Measurements from ENCODE around the gene LLGL1.
A peak's percentile ranks its signal among the peaks of the same experiment; 100 is the strongest.

LLGL1 gene

GRCh38 chr17:18246880-18247612 lies 21.6 kb downstream of the LLGL1 start:
- H3K4me1 ChIP-seq (ENCODE audit: control insufficient read depth, low read depth, low read length): peaks cover 6% of the 10 kb centered on the region
- H3K36me3 ChIP-seq (ENCODE audit: control insufficient read depth, low read depth, low read length): peaks cover 50% of the 10 kb centered on the region
- peak overlapping the region; percentile 70 for H3K9ac ChIP-seq (ENCODE audit: low read length)
- H3K4me3 ChIP-seq (ENCODE audit: low read length): peak overlapping the region; percentile 66
- no peaks in the 10 kb centered on the region for H3K9me3 ChIP-seq (ENCODE audit: control insufficient read depth, low read depth, low read length)
- no peaks in the 10 kb centered on the region for H3K27me3 ChIP-seq (ENCODE audit: control insufficient read depth, insufficient read depth, low read length)
- H3K27ac ChIP-seq (ENCODE audit: low read length): peak overlapping the region; percentile 70

- no peaks in the 10 kb centered on the region for H3K9me3 ChIP-seq (ENCODE audit: control insufficient read depth, low read depth, low read length)
- peaks cover 55% of the 10 kb centered on the region for H3K36me3 ChIP-seq (ENCODE audit: control insufficient read depth, low read depth, low read length)
- H3K9ac ChIP-seq (ENCODE audit: low read length): no peak overlapping the region
- H3K4me1 ChIP-seq (ENCODE audit: control insufficient read depth, low read depth, low read length): peaks cover 6% of the 10 kb centered on the region
- no peak overlapping the region for H3K27ac ChIP-seq (ENCODE audit: low read length)
- no peaks in the 10 kb centered on the region for H3K27me3 ChIP-seq (ENCODE audit: control insufficient read depth, insufficient read depth, low read length)
- peak overlapping the region; percentile 66 for H3K4me3 ChIP-seq (ENCODE audit: low read length)
These were observed 22.2 kb downstream of the LLGL1 start for GRCh38 chr17:18247613-18248001.

GRCh38 chr17:18248300-18248731 lies 22.9 kb downstream of the LLGL1 start:
- Histone ChIP-seq H3K27ac (ENCODE audit: low read length) (no peak overlapping the region), H3K4me3 (ENCODE audit: low read length) (no peak overlapping the region), H3K4me1 (ENCODE audit: control insufficient read depth, low read depth, low read length) (peaks cover 6% of the 10 kb centered on the region), H3K27me3 (ENCODE audit: control insufficient read depth, insufficient read depth, low read length) (no peaks in the 10 kb centered on the region), H3K9me3 (ENCODE audit: control insufficient read depth, low read depth, low read length) (no peaks in the 10 kb centered on the region), H3K9ac (ENCODE audit: low read length) (no peak overlapping the region), H3K36me3 (ENCODE audit: control insufficient read depth, low read depth, low read length) (peaks cover 62% of the 10 kb centered on the region)

GRCh38 chr17:18248811-18249210 lies 23.4 kb downstream of the LLGL1 start:
- Histone ChIP-seq H3K4me3 (ENCODE audit: low read length) (no peak overlapping the region), H3K36me3 (ENCODE audit: control insufficient read depth, low read depth, low read length) (peaks cover 64% of the 10 kb centered on the region), H3K9me3 (ENCODE audit: control insufficient read depth, low read depth, low read length) (no peaks in the 10 kb centered on the region), H3K9ac (ENCODE audit: low read length) (no peak overlapping the region), H3K4me1 (ENCODE audit: control insufficient read depth, low read depth, low read length) (peaks cover 6% of the 10 kb centered on the region), H3K27me3 (ENCODE audit: control insufficient read depth, insufficient read depth, low read length) (no peaks in the 10 kb centered on the region), H3K27ac (ENCODE audit: low read length) (no peak overlapping the region)

- Histone ChIP-seq H3K4me3 (ENCODE audit: low read length) (no peak overlapping the region), H3K36me3 (ENCODE audit: control insufficient read depth, low read depth, low read length) (peaks cover 73% of the 10 kb centered on the region), H3K9me3 (ENCODE audit: control insufficient read depth, low read depth, low read length) (no peaks in the 10 kb centered on the region), H3K27me3 (ENCODE audit: control insufficient read depth, insufficient read depth, low read length) (no peaks in the 10 kb centered on the region), H3K27ac (ENCODE audit: low read length) (no peak overlapping the region), H3K4me1 (ENCODE audit: control insufficient read depth, low read depth, low read length) (peaks cover 6% of the 10 kb centered on the region), H3K9ac (ENCODE audit: low read length) (no peak overlapping the region)
These were observed 24.8 kb downstream of the LLGL1 start for GRCh38 chr17:18250259-18250658.

GRCh38 chr17:18250708-18251107 lies 25.3 kb downstream of the LLGL1 start:
- Histone ChIP-seq H3K27me3 (ENCODE audit: control insufficient read depth, insufficient read depth, low read length) (no peaks in the 10 kb centered on the region), H3K4me1 (ENCODE audit: control insufficient read depth, low read depth, low read length) (peaks cover 6% of the 10 kb centered on the region), H3K9ac (ENCODE audit: low read length) (no peak overlapping the region), H3K27ac (ENCODE audit: low read length) (no peak overlapping the region), H3K4me3 (ENCODE audit: low read length) (no peak overlapping the region), H3K9me3 (ENCODE audit: control insufficient read depth, low read depth, low read length) (no peaks in the 10 kb centered on the region), H3K36me3 (ENCODE audit: control insufficient read depth, low read depth, low read length) (peaks cover 69% of the 10 kb centered on the region)

- peaks cover 69% of the 10 kb centered on the region for H3K36me3 ChIP-seq (ENCODE audit: control insufficient read depth, low read depth, low read length)
- peaks cover 5% of the 10 kb centered on the region for H3K4me1 ChIP-seq (ENCODE audit: control insufficient read depth, low read depth, low read length)
- no peaks in the 10 kb centered on the region for H3K9me3 ChIP-seq (ENCODE audit: control insufficient read depth, low read depth, low read length)
- no peak overlapping the region for H3K4me3 ChIP-seq (ENCODE audit: low read length)
- no peak overlapping the region for H3K9ac ChIP-seq (ENCODE audit: low read length)
- no peaks in the 10 kb centered on the region for H3K27me3 ChIP-seq (ENCODE audit: control insufficient read depth, insufficient read depth, low read length)
- no peak overlapping the region for H3K27ac ChIP-seq (ENCODE audit: low read length)
These were observed 25.8 kb downstream of the LLGL1 start for GRCh38 chr17:18251204-18251603.

GRCh38 chr17:18252160-18252559 lies 26.7 kb downstream of the LLGL1 start:
- peaks cover 68% of the 10 kb centered on the region for H3K36me3 ChIP-seq (ENCODE audit: control insufficient read depth, low read depth, low read length)
- no peaks in the 10 kb centered on the region for H3K27me3 ChIP-seq (ENCODE audit: control insufficient read depth, insufficient read depth, low read length)
- peaks cover 7% of the 10 kb centered on the region for H3K4me1 ChIP-seq (ENCODE audit: control insufficient read depth, low read depth, low read length)
- no peak overlapping the region for H3K4me3 ChIP-seq (ENCODE audit: low read length)
- H3K27ac ChIP-seq (ENCODE audit: low read length): no peak overlapping the region
- H3K9ac ChIP-seq (ENCODE audit: low read length): no peak overlapping the region
- H3K9me3 ChIP-seq (ENCODE audit: control insufficient read depth, low read depth, low read length): no peaks in the 10 kb centered on the region

- no peaks in the 10 kb centered on the region for H3K27me3 ChIP-seq (ENCODE audit: control insufficient read depth, insufficient read depth, low read length)
- H3K9me3 ChIP-seq (ENCODE audit: control insufficient read depth, low read depth, low read length): no peaks in the 10 kb centered on the region
- H3K36me3 ChIP-seq (ENCODE audit: control insufficient read depth, low read depth, low read length): peaks cover 68% of the 10 kb centered on the region
- H3K9ac ChIP-seq (ENCODE audit: low read length): no peak overlapping the region
- peaks cover 8% of the 10 kb centered on the region for H3K4me1 ChIP-seq (ENCODE audit: control insufficient read depth, low read depth, low read length)
- H3K4me3 ChIP-seq (ENCODE audit: low read length): no peak overlapping the region
- H3K27ac ChIP-seq (ENCODE audit: low read length): no peak overlapping the region
These were observed 27.9 kb downstream of the LLGL1 start for GRCh38 chr17:18253187-18253884.

- Histone ChIP-seq H3K27me3 (ENCODE audit: control insufficient read depth, insufficient read depth, low read length) (no peaks in the 10 kb centered on the region), H3K9me3 (ENCODE audit: control insufficient read depth, low read depth, low read length) (no peaks in the 10 kb centered on the region), H3K36me3 (ENCODE audit: control insufficient read depth, low read depth, low read length) (peaks cover 64% of the 10 kb centered on the region), H3K27ac (ENCODE audit: low read length) (no peak overlapping the region), H3K4me3 (ENCODE audit: low read length) (no peak overlapping the region), H3K9ac (ENCODE audit: low read length) (no peak overlapping the region), H3K4me1 (ENCODE audit: control insufficient read depth, low read depth, low read length) (peaks cover 8% of the 10 kb centered on the region)
These were observed 28.7 kb downstream of the LLGL1 start for GRCh38 chr17:18253947-18254821.

- Histone ChIP-seq H3K4me3 (ENCODE audit: low read length) (no peak overlapping the region), H3K36me3 (ENCODE audit: control insufficient read depth, low read depth, low read length) (peaks cover 60% of the 10 kb centered on the region), H3K9ac (ENCODE audit: low read length) (no peak overlapping the region), H3K9me3 (ENCODE audit: control insufficient read depth, low read depth, low read length) (no peaks in the 10 kb centered on the region), H3K4me1 (ENCODE audit: control insufficient read depth, low read depth, low read length) (peaks cover 8% of the 10 kb centered on the region), H3K27me3 (ENCODE audit: control insufficient read depth, insufficient read depth, low read length) (no peaks in the 10 kb centered on the region), H3K27ac (ENCODE audit: low read length) (no peak overlapping the region)
These were observed 29.6 kb downstream of the LLGL1 start for GRCh38 chr17:18254888-18255649.

Data from iPS-18a (cell line).